ENCODE data around the gene CHMP5. TPM values are rescaled to one million over a fixed set of nuclear protein-coding genes. Genes with fewer than 3 reads are reported as not detected.

Gene CHMP5
- total RNA-seq, 1 experiment from 2014 or later, result 62.7 TPM

DNA sequence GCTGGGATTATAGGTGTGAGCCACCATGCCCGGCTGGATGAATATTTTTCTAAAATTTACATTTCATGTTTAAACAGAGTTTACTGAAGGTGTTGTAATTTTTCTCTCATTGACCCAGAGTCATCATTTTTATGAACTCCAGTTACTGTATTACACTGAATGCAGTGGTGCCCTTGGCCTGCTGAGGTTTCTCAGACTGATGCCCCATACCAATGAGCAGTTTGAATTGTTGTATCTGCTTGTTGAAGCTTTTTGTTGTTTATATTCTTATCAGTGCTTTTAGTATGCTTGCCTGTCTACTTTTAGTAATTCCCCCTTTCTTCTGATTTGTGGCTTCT is 55.4 kb downstream of the CHMP5 start:
- Histone ChIP-seq H3K9me3 (peaks cover 4% of the 10 kb centered on the region; the same call in 1 of the 2 replicates), H3K4me3 (no peak overlapping the region), H3K36me3 (peaks cover 66% of the 10 kb centered on the region), H3K27me3 (no peaks in the 10 kb centered on the region)
- DNase-seq, result peak; percentile 51

DNA sequence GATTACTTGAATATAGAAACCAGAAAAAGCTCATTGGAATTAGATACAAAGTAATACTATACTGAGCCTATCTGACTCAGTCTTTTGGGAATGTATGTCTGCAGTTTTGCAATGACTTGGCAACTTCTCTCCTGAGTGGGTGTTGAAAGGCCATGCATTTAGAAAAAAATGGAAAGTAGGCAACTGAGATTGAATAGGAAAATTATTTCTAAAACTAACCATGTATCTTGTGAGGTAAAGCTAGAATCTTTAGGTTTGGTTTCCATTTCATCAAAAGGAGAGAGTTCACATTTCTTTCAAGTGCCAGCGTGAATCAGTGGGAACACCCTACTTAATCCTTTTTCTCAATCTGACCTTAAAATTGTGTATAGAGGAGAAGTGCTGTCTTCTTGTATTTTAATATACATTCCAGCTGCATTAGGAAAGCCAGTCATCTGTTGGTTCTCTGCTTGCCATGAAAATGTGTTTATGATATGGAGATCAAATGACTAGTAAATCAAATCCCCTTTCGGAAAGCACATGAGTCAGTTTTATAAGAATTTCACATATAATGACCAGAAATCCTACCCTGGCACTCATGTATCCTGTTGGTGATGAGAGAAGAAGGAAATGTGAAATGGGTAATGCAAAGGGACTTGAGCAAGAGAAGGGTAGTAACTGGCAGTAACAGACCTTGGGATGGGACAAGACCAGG is 55.9 kb downstream of the CHMP5 start:
- peaks cover 69% of the 10 kb centered on the region for H3K36me3 ChIP-seq

DNA sequence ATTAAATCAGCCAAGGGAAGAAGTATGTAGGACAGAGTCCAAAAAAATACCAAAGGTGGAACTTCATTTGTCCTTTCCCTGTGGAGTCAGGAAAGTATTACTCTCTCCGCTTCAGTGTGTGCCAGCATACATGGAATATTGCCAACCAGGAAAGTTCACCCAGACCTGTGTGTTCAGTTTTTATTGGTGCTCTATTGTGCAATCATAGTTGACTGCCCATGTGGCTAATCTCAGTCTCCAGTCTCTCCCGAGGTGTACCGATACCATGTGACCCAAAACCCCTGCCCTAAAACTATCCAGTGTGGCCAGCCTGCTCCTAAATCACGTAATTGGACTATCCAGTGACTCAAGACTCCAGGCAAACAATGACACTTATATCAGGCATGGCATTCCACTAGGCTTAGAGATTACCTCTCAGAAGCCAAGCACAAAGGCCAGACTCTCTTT is 64.3 kb downstream of the CHMP5 start:
- DNase-seq, result peak; percentile 92
- Histone ChIP-seq H3K9me3 (peaks cover 5% of the 10 kb centered on the region; the same call in 1 of the 2 replicates), H3K27me3 (no peaks in the 10 kb centered on the region), H3K4me3 (no peak overlapping the region), H3K36me3 (peaks cover 71% of the 10 kb centered on the region)

More for the DNA sequence above, 55.9 kb downstream of the CHMP5 start:
- no peaks in the 10 kb centered on the region for H3K27me3 ChIP-seq
- peak; percentile 50 for DNase-seq
- peaks cover 5% of the 10 kb centered on the region; the same call in 1 of the 2 replicates for H3K9me3 ChIP-seq
- H3K4me3 ChIP-seq, result no peak overlapping the region

DNA sequence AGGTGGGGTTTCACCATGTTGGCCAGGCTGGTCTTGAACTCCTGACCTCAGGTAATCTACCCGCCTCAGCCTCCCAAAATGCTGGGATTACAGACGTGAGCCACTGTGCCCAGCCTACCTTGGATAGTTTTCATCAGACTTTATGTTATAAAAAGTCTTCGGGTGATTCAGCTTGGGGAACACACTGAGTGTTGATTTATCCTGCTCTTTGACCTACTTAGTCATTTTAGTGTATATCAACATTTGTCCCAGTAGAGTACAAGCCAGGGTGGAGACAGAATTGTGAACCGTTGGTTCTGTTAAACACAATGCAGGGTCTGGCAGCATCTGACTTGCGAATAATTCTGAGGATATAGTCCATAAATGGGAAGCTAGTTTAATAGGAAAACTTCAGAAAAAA is 65.1 kb downstream of the CHMP5 start:
- Histone ChIP-seq H3K36me3 (peaks cover 70% of the 10 kb centered on the region), H3K9me3 (peaks cover 3% of the 10 kb centered on the region; the same call in 1 of the 2 replicates), H3K27me3 (no peaks in the 10 kb centered on the region), H3K4me3 (no peak overlapping the region)
- DNase-seq, result peak; percentile 9

DNA sequence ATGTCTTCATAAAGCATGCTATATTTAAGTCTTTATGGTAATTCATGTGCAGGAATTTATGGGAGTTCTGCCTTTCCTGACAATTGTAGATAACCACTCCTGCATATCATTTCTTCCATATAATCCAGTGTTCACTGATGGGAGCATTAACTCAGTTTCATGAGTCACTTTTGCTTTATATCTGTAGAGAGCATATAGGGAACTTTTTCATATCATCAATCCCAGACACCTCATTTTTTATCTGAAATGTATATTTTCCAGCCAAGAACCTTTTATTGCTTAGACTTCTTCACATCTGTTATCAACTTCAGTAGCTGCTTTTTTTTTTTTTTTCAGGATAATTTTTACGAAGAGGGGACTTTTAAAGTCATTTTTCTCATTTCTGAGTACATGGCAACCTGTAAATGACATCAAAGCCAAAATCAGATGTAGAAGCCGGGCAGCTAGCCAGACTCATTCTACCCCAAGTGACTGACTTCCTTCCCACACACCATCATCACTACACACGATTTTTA is 66.6 kb downstream of the CHMP5 start:
- Histone ChIP-seq H3K27me3 (no peaks in the 10 kb centered on the region), H3K4me3 (no peak overlapping the region), H3K36me3 (peaks cover 69% of the 10 kb centered on the region), H3K9me3 (no peaks in the 10 kb centered on the region)
- DNase-seq, result no peak

Other genes starting within 250 kb of the CHMP5 start
- 152 and 177 TPM in 2 replicates for gene DNAJA1, start 239.8 kb upstream of the CHMP5 start, total RNA-seq (2014; rRNA removed; shearing (Covaris generic); ENCODE audit: low replicate concordance)
- 26.6 and 27.1 TPM in 2 replicates for gene SMU1, start 188.4 kb upstream of the CHMP5 start, total RNA-seq (2014; rRNA removed; shearing (Covaris generic); ENCODE audit: low replicate concordance)
- 31.9 and 35.2 TPM in 2 replicates for gene B4GALT1, start 97.7 kb upstream of the CHMP5 start, total RNA-seq (2014; rRNA removed; shearing (Covaris generic); ENCODE audit: low replicate concordance)
- not detected in 2 replicates for gene SPINK4, start 24.9 kb upstream of the CHMP5 start, total RNA-seq (2014; rRNA removed; shearing (Covaris generic); ENCODE audit: low replicate concordance)
- 34.3 and 44.0 TPM in 2 replicates for gene BAG1, start 341 bp upstream of the CHMP5 start, total RNA-seq (2014; rRNA removed; shearing (Covaris generic); ENCODE audit: low replicate concordance)
- gene NFX1, start 25.5 kb downstream of the CHMP5 start, total RNA-seq (2014; rRNA removed; shearing (Covaris generic); ENCODE audit: low replicate concordance), result 13.9 and 14.6 TPM in 2 replicates
- gene AQP7, start 137.5 kb downstream of the CHMP5 start, total RNA-seq (2014; rRNA removed; shearing (Covaris generic); ENCODE audit: low replicate concordance), result not detected in 2 replicates
- gene AQP3, start 182.5 kb downstream of the CHMP5 start, total RNA-seq (2014; rRNA removed; shearing (Covaris generic); ENCODE audit: low replicate concordance), result 19.7 TPM in 1 of 2 replicates, not detected in the other
- 16.6 and 38.6 TPM in 2 replicates for gene NOL6, start 208.9 kb downstream of the CHMP5 start, total RNA-seq (2014; rRNA removed; shearing (Covaris generic); ENCODE audit: low replicate concordance)

Measured in MG63 (cell line).